ENCODE results near the gene ITGA11.

The ITGA11 gene

GRCh38 chr15:68318008-68318835 lies 113.7 kb downstream of the ITGA11 start:
- no peak overlapping the region for H3K27ac ChIP-seq (replicated peaks)
- DNase-seq (ENCODE audit: low read depth in 1 of 2, low spot score in 1 of 2) = no peak
- no peak for TF ChIP-seq GABPA (IDR thresholded peaks at IDR 0.05; ENCODE audit: low read depth)
- no peak for TF ChIP-seq SPI1 (IDR thresholded peaks at IDR 0.05; ENCODE audit: borderline replicate concordance, low read depth)
- no peak for TF ChIP-seq CTCF (IDR thresholded peaks at IDR 0.05; ENCODE audit: insufficient read depth, low read length)
- TF ChIP-seq REST (IDR thresholded peaks at IDR 0.05; ENCODE audit: insufficient replicate concordance, low read depth) = no peak
- no peak for TF ChIP-seq POLR2AphosphoS5 (IDR thresholded peaks at IDR 0.05; ENCODE audit: low read depth)
- no peaks in the 10 kb centered on the region for H3K27me3 ChIP-seq (ENCODE audit: insufficient read depth, poor library complexity, severe bottlenecking)
- H3K4me3 ChIP-seq (replicated peaks; ENCODE audit: insufficient read depth, low read length) = no peak overlapping the region

- Histone ChIP-seq H3K27me3 (ENCODE audit: insufficient read depth, poor library complexity, severe bottlenecking) (no peaks in the 10 kb centered on the region), H3K4me3 (replicated peaks; ENCODE audit: insufficient read depth, low read length) (no peak overlapping the region), H3K27ac (replicated peaks) (no peak overlapping the region)
- no peak for DNase-seq (ENCODE audit: low read depth in 1 of 2, low spot score in 1 of 2)
- TF ChIP-seq POLR2AphosphoS5 (IDR thresholded peaks at IDR 0.05; ENCODE audit: low read depth) (no peak), GABPA (IDR thresholded peaks at IDR 0.05; ENCODE audit: low read depth) (no peak), CTCF (IDR thresholded peaks at IDR 0.05; ENCODE audit: insufficient read depth, low read length) (no peak), REST (IDR thresholded peaks at IDR 0.05; ENCODE audit: insufficient replicate concordance, low read depth) (no peak)
These were observed 114.5 kb downstream of the ITGA11 start for GRCh38 chr15:68317281-68318007.

GRCh38 chr15:68316061-68316804 lies 115.7 kb downstream of the ITGA11 start:
- no peaks in the 10 kb centered on the region for H3K27me3 ChIP-seq (ENCODE audit: insufficient read depth, poor library complexity, severe bottlenecking)
- TF ChIP-seq SPI1 (IDR thresholded peaks at IDR 0.05; ENCODE audit: borderline replicate concordance, low read depth) (no peak), POLR2AphosphoS5 (IDR thresholded peaks at IDR 0.05; ENCODE audit: low read depth) (no peak), REST (IDR thresholded peaks at IDR 0.05; ENCODE audit: insufficient replicate concordance, low read depth) (no peak), CTCF (IDR thresholded peaks at IDR 0.05; ENCODE audit: insufficient read depth, low read length) (no peak), GABPA (IDR thresholded peaks at IDR 0.05; ENCODE audit: low read depth) (no peak)
- no peak for DNase-seq (ENCODE audit: low read depth in 1 of 2, low spot score in 1 of 2)
- H3K27ac ChIP-seq (replicated peaks) = no peak overlapping the region
- no peak overlapping the region for H3K4me3 ChIP-seq (replicated peaks; ENCODE audit: insufficient read depth, low read length)

Measured in HL-60 (cell line).